HG02943 (cell line): ENCODE data around the gene AUTS2.
"Not testable (repeated sequence)": the region's sequence is repeated elsewhere in the genome, so short reads cannot be mapped to it uniquely, and the experiment has no call there.

Source experiments
- ATAC-seq: cut with Tn5 transposase; IDR thresholded peaks from one replicate; pipeline ENCODE4 v1.9.1; 2021; ENCODE audit warnings: mild to moderate bottlenecking, low read depth, moderate library complexity; ENCODE audit not compliant: unreplicated experiment

The AUTS2 gene

GRCh38 chr7:69778138-69778537 lies 179.9 kb downstream of the AUTS2 start:
- no peak for ATAC-seq

- ATAC-seq: no peak
Observed at GRCh38 chr7:69780379-69780778, 182.1 kb downstream of the AUTS2 start.

- no peak for ATAC-seq
Observed at GRCh38 chr7:69781412-69781846, 183.2 kb downstream of the AUTS2 start.

GRCh38 chr7:69782917-69783684 lies 184.8 kb downstream of the AUTS2 start:
- ATAC-seq: no peak

- ATAC-seq: not testable (repeated sequence)
Observed at GRCh38 chr7:69786130-69786529, 187.9 kb downstream of the AUTS2 start.

- ATAC-seq: no peak
Observed at GRCh38 chr7:69786730-69787395, 188.6 kb downstream of the AUTS2 start.

GRCh38 chr7:69787736-69788431 lies 189.6 kb downstream of the AUTS2 start:
- ATAC-seq: no peak

GRCh38 chr7:69789563-69789962 lies 191.3 kb downstream of the AUTS2 start:
- ATAC-seq: no peak

GRCh38 chr7:69790977-69791724 lies 192.9 kb downstream of the AUTS2 start:
- no peak for ATAC-seq

- ATAC-seq: no peak
Observed at GRCh38 chr7:69791739-69792138, 193.5 kb downstream of the AUTS2 start.

GRCh38 chr7:69795932-69796331 lies 197.7 kb downstream of the AUTS2 start:
- ATAC-seq: no peak

GRCh38 chr7:69796416-69796815 lies 198.1 kb downstream of the AUTS2 start:
- ATAC-seq: no peak

GRCh38 chr7:69799048-69799697 lies 200.9 kb downstream of the AUTS2 start:
- no peak for ATAC-seq

GRCh38 chr7:69799990-69800389 lies 201.7 kb downstream of the AUTS2 start:
- no peak for ATAC-seq

GRCh38 chr7:69800495-69800894 lies 202.2 kb downstream of the AUTS2 start:
- ATAC-seq: no peak

- no peak for ATAC-seq
Observed at GRCh38 chr7:69801729-69802682, 203.7 kb downstream of the AUTS2 start.

GRCh38 chr7:69803699-69804516 lies 205.6 kb downstream of the AUTS2 start:
- peak; percentile 83 for ATAC-seq

- no peak for ATAC-seq
Observed at GRCh38 chr7:69804962-69805361, 206.7 kb downstream of the AUTS2 start.
